Endodermal cell (in vitro differentiated cells): ENCODE data around the gene PRDM16. TPM values are rescaled to one million over a fixed set of nuclear protein-coding genes. Genes with fewer than 3 reads are reported as not detected.

Source experiments
- DNase-seq: peaks from one replicate; pipeline ENCODE4 v3.0.0-alpha.2; 2017
- H3K27ac ChIP-seq: 2 replicates; pipeline ENCODE4 v1.5.1; 2013; ENCODE audit warnings: mild to moderate bottlenecking, low read depth, low read length, moderate library complexity
- H3K27me3 ChIP-seq: 2 replicates; pipeline ENCODE4 v1.6.1; 2013; ENCODE audit warnings: mild to moderate bottlenecking, low read length, moderate library complexity; ENCODE audit not compliant: insufficient read depth, control insufficient read depth, poor library complexity, severe bottlenecking
- H3K36me3 ChIP-seq: 2 replicates; pipeline ENCODE4 v1.7.0; 2013; ENCODE audit warnings: mild to moderate bottlenecking, low read length, moderate library complexity; ENCODE audit not compliant: control insufficient read depth, insufficient read depth
- H3K4me1 ChIP-seq: one replicate; pipeline ENCODE4 v1.7.0; 2013; ENCODE audit warnings: low read length; ENCODE audit not compliant: control insufficient read depth, insufficient read depth
- H3K4me3 ChIP-seq: 2 replicates; pipeline ENCODE4 v1.5.1; 2013; ENCODE audit warnings: mild to moderate bottlenecking, low read length, moderate library complexity
- H3K9ac ChIP-seq: 2 replicates; pipeline ENCODE4 v1.6.1; 2013; ENCODE audit warnings: mild to moderate bottlenecking, low read length, moderate library complexity; ENCODE audit not compliant: poor library complexity, severe bottlenecking; ENCODE audit errors: extremely low read depth
- H3K9me3 ChIP-seq: 2 replicates; pipeline ENCODE4 v1.6.1; 2013; ENCODE audit warnings: mild to moderate bottlenecking, low read length, moderate library complexity; ENCODE audit not compliant: control insufficient read depth
- H3K27ac Mint-ChIP-seq: 2 replicates; pipeline ENCODE4 v1.8.0; 2020; ENCODE audit warnings: mixed read lengths
- H3K27me3 Mint-ChIP-seq: 2 replicates; pipeline ENCODE4 v1.8.0; 2021; ENCODE audit warnings: mild to moderate bottlenecking, mixed read lengths; ENCODE audit not compliant: insufficient read depth
- H3K36me3 Mint-ChIP-seq: 2 replicates; pipeline ENCODE4 v1.8.0; 2020; ENCODE audit warnings: low read depth, mixed read lengths
- H3K4me1 Mint-ChIP-seq: 2 replicates; pipeline ENCODE4 v1.8.0; 2020; ENCODE audit warnings: mixed read lengths
- H3K4me3 Mint-ChIP-seq: 2 replicates; pipeline ENCODE4 v1.8.0; 2020; ENCODE audit warnings: mild to moderate bottlenecking, moderate library complexity, mixed read lengths
- H3K9me3 Mint-ChIP-seq: 2 replicates; pipeline ENCODE4 v1.8.0; 2020; ENCODE audit warnings: mild to moderate bottlenecking, mixed read lengths
- WGBS, 2 experiments: methylation state at CpG; one replicate each; pipeline versions ENCODE4 v1.1.5 to v1.1.7; 2013; ENCODE audit warnings: missing lambda C conversion rate in 2 of 2, mixed read lengths in 1 of 2; ENCODE audit not compliant: insufficient coverage in 1 of 2, insufficient read length in 1 of 2; 5-methylcytosine and 5-hydroxymethylcytosine counted together
- total RNA-seq, 2 donors: library from RNA; stranded (reverse); fragmentation: NEBNext Ultra II Directional in 1 of 2; extraction: Animal tissue kit (Norgen Biotek cat#: 25700) in 1 of 2; gene quantifications; 2 replicates in 1 of 2; 3 replicates in 1 of 2; pipeline ENCODE4 v1.2.1, GENCODE V29; 2021
- TF ChIP-seq, protein P1 (sequence below): fragments of 200-600 bp; sonication (generic); conservative IDR thresholded peaks from 2 replicates; pipeline ENCODE4 v1.5.0; 2021; ENCODE audit warnings: antibody characterized with exemption, mild to moderate bottlenecking

Gene PRDM16
- total RNA-seq, 2 donors from 2014 or later = 2.1 to 4.0 TPM

DNA sequence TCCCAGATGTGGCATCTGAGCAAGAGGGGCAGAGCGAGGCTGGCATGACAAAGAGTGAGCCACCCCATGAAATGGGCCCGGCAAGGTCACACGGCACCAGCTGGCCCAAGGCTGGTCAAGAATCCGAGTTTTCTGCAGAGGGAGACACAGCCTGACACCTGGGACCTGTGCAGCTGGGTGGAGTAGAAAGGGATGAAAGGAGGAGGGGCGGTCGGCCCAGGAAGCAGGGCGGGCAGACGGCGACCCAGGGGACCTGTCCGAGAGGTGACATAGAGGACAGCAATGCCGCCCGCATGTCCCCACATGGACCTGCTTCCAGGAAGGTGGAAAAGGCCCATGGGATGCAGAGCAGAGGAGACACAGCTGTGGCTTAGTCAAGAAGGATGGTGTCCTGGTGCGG is 137.7 kb downstream of the PRDM16 start:
- H3K4me3 ChIP-seq = no peak overlapping the region
- DNase-seq = no peak
- peaks cover 9% of the 10 kb centered on the region for H3K4me1 Mint-ChIP-seq
- H3K9me3 ChIP-seq = no peaks in the 10 kb centered on the region
- TF ChIP-seq, protein P1, sequence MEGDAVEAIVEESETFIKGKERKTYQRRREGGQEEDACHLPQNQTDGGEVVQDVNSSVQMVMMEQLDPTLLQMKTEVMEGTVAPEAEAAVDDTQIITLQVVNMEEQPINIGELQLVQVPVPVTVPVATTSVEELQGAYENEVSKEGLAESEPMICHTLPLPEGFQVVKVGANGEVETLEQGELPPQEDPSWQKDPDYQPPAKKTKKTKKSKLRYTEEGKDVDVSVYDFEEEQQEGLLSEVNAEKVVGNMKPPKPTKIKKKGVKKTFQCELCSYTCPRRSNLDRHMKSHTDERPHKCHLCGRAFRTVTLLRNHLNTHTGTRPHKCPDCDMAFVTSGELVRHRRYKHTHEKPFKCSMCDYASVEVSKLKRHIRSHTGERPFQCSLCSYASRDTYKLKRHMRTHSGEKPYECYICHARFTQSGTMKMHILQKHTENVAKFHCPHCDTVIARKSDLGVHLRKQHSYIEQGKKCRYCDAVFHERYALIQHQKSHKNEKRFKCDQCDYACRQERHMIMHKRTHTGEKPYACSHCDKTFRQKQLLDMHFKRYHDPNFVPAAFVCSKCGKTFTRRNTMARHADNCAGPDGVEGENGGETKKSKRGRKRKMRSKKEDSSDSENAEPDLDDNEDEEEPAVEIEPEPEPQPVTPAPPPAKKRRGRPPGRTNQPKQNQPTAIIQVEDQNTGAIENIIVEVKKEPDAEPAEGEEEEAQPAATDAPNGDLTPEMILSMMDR = no peak
- no peaks in the 10 kb centered on the region for H3K4me1 ChIP-seq
- no peaks in the 10 kb centered on the region for H3K27me3 ChIP-seq
- 95 to 99% methylated on average over 12 to 13 of the region's 13 CpGs for WGBS, 2 experiments
- no peaks in the 10 kb centered on the region for H3K36me3 Mint-ChIP-seq
- no peak overlapping the region for H3K27ac ChIP-seq
- H3K27me3 Mint-ChIP-seq = no peaks in the 10 kb centered on the region
- H3K4me3 Mint-ChIP-seq = no peak overlapping the region
- no peaks in the 10 kb centered on the region for H3K36me3 ChIP-seq
- H3K9ac ChIP-seq = no peak overlapping the region
- H3K9me3 Mint-ChIP-seq = no peaks in the 10 kb centered on the region
- peak overlapping the region; percentile 61 for H3K27ac Mint-ChIP-seq

GRCh38 chr1:3207217-3207848 is 138.3 kb downstream of the PRDM16 start:
- Mint-ChIP-seq H3K9me3 (no peaks in the 10 kb centered on the region), H3K27me3 (no peaks in the 10 kb centered on the region), H3K27ac (no peak overlapping the region), H3K36me3 (no peaks in the 10 kb centered on the region), H3K4me3 (no peak overlapping the region), H3K4me1 (peaks cover 9% of the 10 kb centered on the region)
- H3K36me3 ChIP-seq = no peaks in the 10 kb centered on the region
- 88 to 90% methylated on average over 21 to 26 of the region's 26 CpGs for WGBS, 2 experiments
- no peak for DNase-seq
- H3K9ac ChIP-seq = no peak overlapping the region
- no peak overlapping the region for H3K4me3 ChIP-seq
- H3K9me3 ChIP-seq = no peaks in the 10 kb centered on the region
- no peak overlapping the region for H3K27ac ChIP-seq
- H3K4me1 ChIP-seq = no peaks in the 10 kb centered on the region
- TF ChIP-seq, protein P1 = no peak
- no peaks in the 10 kb centered on the region for H3K27me3 ChIP-seq

GRCh38 chr1:3208819-3209200 is 139.8 kb downstream of the PRDM16 start:
- Histone ChIP-seq H3K9ac (no peak overlapping the region), H3K27ac (no peak overlapping the region), H3K4me1 (no peaks in the 10 kb centered on the region), H3K9me3 (no peaks in the 10 kb centered on the region), H3K4me3 (no peak overlapping the region), H3K27me3 (no peaks in the 10 kb centered on the region), H3K36me3 (no peaks in the 10 kb centered on the region)
- no peaks in the 10 kb centered on the region for H3K36me3 Mint-ChIP-seq
- peaks cover 9% of the 10 kb centered on the region for H3K4me1 Mint-ChIP-seq
- TF ChIP-seq, protein P1 = no peak
- no peak for DNase-seq
- no peaks in the 10 kb centered on the region for H3K27me3 Mint-ChIP-seq
- no peaks in the 10 kb centered on the region for H3K9me3 Mint-ChIP-seq
- 90 to 100% methylated on average over 2 to 3 of the region's 3 CpGs for WGBS, 2 experiments
- H3K4me3 Mint-ChIP-seq = no peak overlapping the region
- no peak overlapping the region for H3K27ac Mint-ChIP-seq
